Heart left ventricle (tissue), 13 donors: ENCODE data around the gene LAMA2.

Experiments used
- CTCF ChIP-seq, 12 donors: fragments of 200-600 bp; sonication (generic) in 4 of 12; IDR thresholded peaks; one replicate each; pipeline versions ENCODE4 v1.5.0 to v1.8.0; 2018 to 2022; ENCODE audit warnings: antibody characterized with exemption in 12 of 12, mild to moderate bottlenecking in 5 of 12
- POLR2A ChIP-seq, 2 donors: fragments of 450-650 bp; IDR thresholded peaks; one replicate each; pipeline ENCODE4 v1.6.1; 2017; ENCODE audit warnings: antibody characterized with exemption in 2 of 2, mild to moderate bottlenecking in 2 of 2, moderate library complexity in 2 of 2
- donor health status: ischemic (EF 13 %, LVEDD 7.1; RV severe dilation, severe dysfunction).
- donor health status: DM: no; HTN: yes; CAD: no.
- donor health status: DM: no; HTN: no; CAD: no.
- donor health status: ischemic (EF 25% LVEDD 6.9; RV normal size, moderate dysfunction).
- donor health status: ischemic (EF 25% LVEDD 5.7; RV mildly dilated, moderate dysfunction).
- donor health status: ischemic (EF 35%, LVEDD 5.7; RV mildly dilated, moderate dysfunction).
- donor health status: nonischemic (EF 11% LVEDD 7.7; RV severe dilation, severe dysfunction).
- donor health status: DM: yes; HTN: yes; CAD: no.
- donor health status: PGD.
- donor health status: ischemic (EF 29% LVEDD 5.4; RV normal size, mild dysfunction).
- donor health status: nonischemic (EF 23%, LVEDD 6.1; RV moderate dilation, normal function).

GRCh38 chr6:129302671-129303070, 419.7 kb downstream of the LAMA2 start:
- TF ChIP-seq CTCF (IDR thresholded peaks at IDR 0.05): no peak
- TF ChIP-seq POLR2A (IDR thresholded peaks at IDR 0.05): no peak
